HepG2 (cell line): ENCODE data around the gene EEF1AKMT1. TPM values are rescaled to one million over a fixed set of nuclear protein-coding genes. Genes with fewer than 3 reads are reported as not detected.
A peak's percentile ranks its signal among the peaks of the same experiment; 100 is the strongest.

Experiments
- CCAR2 ChIP-seq: fragments of 200-400 bp; formaldehyde crosslinking; optimal IDR thresholded peaks from 2 replicates; pipeline ENCODE3; 2018; ENCODE audit warnings: low read depth, mild to moderate bottlenecking, low read length, moderate library complexity
- CCDC6 ChIP-seq: sonication (generic); formaldehyde crosslinking; IDR thresholded peaks from 2 replicates; pipeline ENCODE4 v1.8.1; 2022; ENCODE audit warnings: mild to moderate bottlenecking, missing genetic modification reagents, moderate library complexity
- CHCHD3 ChIP-seq: sonication (generic); formaldehyde crosslinking; IDR thresholded peaks from 2 replicates; pipeline ENCODE4 v1.8.0; 2022; ENCODE audit warnings: mild to moderate bottlenecking, missing genetic modification reagents, moderate library complexity
- DDIT3 ChIP-seq: sonication (generic); formaldehyde crosslinking; IDR thresholded peaks from 2 replicates; pipeline ENCODE4 v1.4.0; 2020; ENCODE audit warnings: mild to moderate bottlenecking, missing genetic modification reagents
- EEA1 ChIP-seq: sonication (generic); formaldehyde crosslinking; IDR thresholded peaks from 2 replicates; pipeline ENCODE4 v1.5.1; 2020; ENCODE audit warnings: mild to moderate bottlenecking, missing genetic modification reagents, borderline replicate concordance
- FOXK2 ChIP-seq: fragments of 450-650 bp; IDR thresholded peaks from 2 replicates; pipeline ENCODE4 v1.6.1; 2016
- GATA4 ChIP-seq: sonication (generic); IDR thresholded peaks from 2 replicates; pipeline ENCODE4 v1.6.1; 2016; ENCODE audit warnings: antibody characterized with exemption, low read depth, borderline replicate concordance
- HHEX ChIP-seq: IDR thresholded peaks from 2 replicates; pipeline ENCODE4 v1.6.1; 2016; ENCODE audit warnings: control low read depth
- HMGA1 ChIP-seq: sonication (generic); formaldehyde crosslinking; conservative IDR thresholded peaks from 2 replicates; pipeline ENCODE4 v1.4.0; 2020; ENCODE audit warnings: missing genetic modification reagents
- JUNB ChIP-seq: sonication (generic); formaldehyde crosslinking; IDR thresholded peaks from 2 replicates; pipeline ENCODE4 v1.8.0; 2022; ENCODE audit warnings: missing genetic modification reagents, mild to moderate bottlenecking, borderline replicate concordance
- NKX3-1 ChIP-seq: sonication (generic); formaldehyde crosslinking; IDR thresholded peaks from 2 replicates; pipeline ENCODE4 v1.5.0; 2020; ENCODE audit warnings: missing genetic modification reagents
- TEAD2 ChIP-seq: sonication (generic); formaldehyde crosslinking; IDR thresholded peaks from 2 replicates; pipeline ENCODE4 v1.9.0; 2021; ENCODE audit warnings: missing genetic modification reagents
- ZBTB8A ChIP-seq: sonication (generic); formaldehyde crosslinking; IDR thresholded peaks from 2 replicates; pipeline ENCODE4 v1.4.0; 2020; ENCODE audit warnings: mild to moderate bottlenecking, low read depth, missing genetic modification reagents, borderline replicate concordance
- ZFP62 ChIP-seq: sonication (generic); formaldehyde crosslinking; IDR thresholded peaks from 2 replicates; pipeline ENCODE4 v1.4.0; 2020; ENCODE audit warnings: missing genetic modification reagents
- ZFYVE20 ChIP-seq: sonication (generic); formaldehyde crosslinking; IDR thresholded peaks from 2 replicates; pipeline ENCODE4 v1.8.0; 2023; ENCODE audit warnings: low read depth, mild to moderate bottlenecking, moderate library complexity, missing genetic modification reagents, borderline replicate concordance
- ZNF207 ChIP-seq: fragments of 450-650 bp; IDR thresholded peaks from 2 replicates; pipeline ENCODE4 v1.6.1; 2016; ENCODE audit warnings: antibody characterized with exemption, borderline replicate concordance
- ZNF496 ChIP-seq: sonication (generic); formaldehyde crosslinking; IDR thresholded peaks from 2 replicates; pipeline ENCODE4 v1.8.1; 2023; ENCODE audit warnings: mild to moderate bottlenecking, moderate library complexity, missing genetic modification reagents; ENCODE audit not compliant: insufficient replicate concordance
- ZNF564 ChIP-seq: sonication (generic); formaldehyde crosslinking; IDR thresholded peaks from 2 replicates; pipeline ENCODE4 v1.8.1; 2023; ENCODE audit warnings: mild to moderate bottlenecking, missing genetic modification reagents
- ZNF678 ChIP-seq: sonication (generic); formaldehyde crosslinking; IDR thresholded peaks from 2 replicates; pipeline ENCODE4 v1.4.0; 2020; ENCODE audit warnings: mild to moderate bottlenecking, missing genetic modification reagents
- ZNF747 ChIP-seq: sonication (generic); formaldehyde crosslinking; IDR thresholded peaks from 2 replicates; pipeline ENCODE4 v1.8.1; 2023; ENCODE audit warnings: missing genetic modification reagents, mild to moderate bottlenecking, borderline replicate concordance
- ZSCAN31 ChIP-seq: sonication (generic); formaldehyde crosslinking; IDR thresholded peaks from 2 replicates; pipeline ENCODE4 v1.5.0; 2020; ENCODE audit warnings: low read depth, mild to moderate bottlenecking, missing genetic modification reagents
- polyA plus RNA-seq, 8 experiments: library from polyadenylated mRNA; depleted of rRNA in 3 of 8; stranded (reverse) in 7 of 8; unstranded in 1 of 8; fragments of >200 nt; fragmentation: Illumina TruSeq in 4 of 8; extraction: Trizol in 4 of 8; gene quantifications; 2 replicates each; pipeline versions ENCODE4 v1.2.1 to v1.2.3, GENCODE V29; 2011 to 2016; ENCODE audit warnings: low read depth in 4 of 8, missing spikeins in 1 of 8, mixed read lengths in 1 of 8; ENCODE audit not compliant: insufficient read depth in 1 of 8
- total RNA-seq, 5 experiments: library from RNA; depleted of rRNA; stranded (reverse); fragments of >200 nt; fragmentation: Illumina TruSeq; extraction: Trizol; gene quantifications; 2 replicates each; pipeline ENCODE4 v1.2.3, GENCODE V29; 2016; ENCODE audit warnings: low read depth in 1 of 5
- TF ChIP-seq, protein P1 (sequence below): sonication (generic); formaldehyde crosslinking; IDR thresholded peaks from 2 replicates; pipeline ENCODE4 v1.9.0; 2021; ENCODE audit warnings: mild to moderate bottlenecking, missing genetic modification reagents
- TF ChIP-seq, protein P2 (sequence below): IDR thresholded peaks from 2 replicates; pipeline ENCODE4 v1.6.1; 2016; ENCODE audit warnings: mild to moderate bottlenecking

Gene EEF1AKMT1
- total and polyA plus RNA-seq, 2 of the 13 experiments (the other 11 are each of a cell fraction or from before 2014, with no cell fraction given), result 6.0 to 16.1 TPM

DNA sequence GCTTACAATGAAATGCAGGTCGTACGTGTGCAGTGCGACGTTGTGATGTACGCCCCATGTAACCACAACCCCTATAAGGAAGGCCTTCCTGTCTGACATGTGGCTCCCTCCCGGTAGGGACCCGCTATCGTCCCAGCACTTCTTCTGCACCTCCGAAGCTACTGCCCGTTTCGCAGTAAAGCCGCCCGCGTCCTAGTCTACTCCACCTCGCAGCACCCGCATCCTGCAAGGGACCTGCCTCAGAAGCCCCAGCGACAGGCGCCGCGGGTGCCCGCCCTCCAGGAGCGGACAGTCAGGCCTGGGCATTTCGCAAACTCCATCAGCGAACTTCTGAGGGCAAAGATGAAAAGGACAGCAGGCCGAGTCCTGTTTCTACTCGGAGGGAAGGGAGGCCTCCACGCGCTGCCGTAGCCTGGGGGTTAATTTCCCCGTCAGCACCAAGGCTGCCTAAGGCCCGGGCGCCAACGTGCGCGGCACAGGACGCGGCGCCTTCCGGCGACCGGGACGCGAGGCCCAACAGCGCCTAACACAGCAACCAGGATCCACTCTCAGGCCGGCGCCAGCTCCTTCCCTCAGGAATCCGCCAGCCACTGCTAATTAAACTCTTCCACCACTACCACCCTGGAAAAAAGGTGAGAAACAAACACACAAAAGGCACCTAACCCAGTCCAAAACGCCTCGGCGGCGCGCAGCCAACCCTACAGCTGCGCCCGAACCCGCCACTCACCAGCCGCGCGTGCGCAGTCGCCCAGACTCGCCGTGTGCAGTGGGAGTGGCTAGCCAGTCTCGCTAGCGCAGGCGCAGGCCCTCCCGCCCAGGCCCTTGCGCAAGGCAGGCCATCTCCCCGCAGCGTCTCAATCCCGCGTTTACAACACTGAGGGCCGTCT is at the start of gene EEF1AKMT1 (continued):
- TF ChIP-seq, protein P1, sequence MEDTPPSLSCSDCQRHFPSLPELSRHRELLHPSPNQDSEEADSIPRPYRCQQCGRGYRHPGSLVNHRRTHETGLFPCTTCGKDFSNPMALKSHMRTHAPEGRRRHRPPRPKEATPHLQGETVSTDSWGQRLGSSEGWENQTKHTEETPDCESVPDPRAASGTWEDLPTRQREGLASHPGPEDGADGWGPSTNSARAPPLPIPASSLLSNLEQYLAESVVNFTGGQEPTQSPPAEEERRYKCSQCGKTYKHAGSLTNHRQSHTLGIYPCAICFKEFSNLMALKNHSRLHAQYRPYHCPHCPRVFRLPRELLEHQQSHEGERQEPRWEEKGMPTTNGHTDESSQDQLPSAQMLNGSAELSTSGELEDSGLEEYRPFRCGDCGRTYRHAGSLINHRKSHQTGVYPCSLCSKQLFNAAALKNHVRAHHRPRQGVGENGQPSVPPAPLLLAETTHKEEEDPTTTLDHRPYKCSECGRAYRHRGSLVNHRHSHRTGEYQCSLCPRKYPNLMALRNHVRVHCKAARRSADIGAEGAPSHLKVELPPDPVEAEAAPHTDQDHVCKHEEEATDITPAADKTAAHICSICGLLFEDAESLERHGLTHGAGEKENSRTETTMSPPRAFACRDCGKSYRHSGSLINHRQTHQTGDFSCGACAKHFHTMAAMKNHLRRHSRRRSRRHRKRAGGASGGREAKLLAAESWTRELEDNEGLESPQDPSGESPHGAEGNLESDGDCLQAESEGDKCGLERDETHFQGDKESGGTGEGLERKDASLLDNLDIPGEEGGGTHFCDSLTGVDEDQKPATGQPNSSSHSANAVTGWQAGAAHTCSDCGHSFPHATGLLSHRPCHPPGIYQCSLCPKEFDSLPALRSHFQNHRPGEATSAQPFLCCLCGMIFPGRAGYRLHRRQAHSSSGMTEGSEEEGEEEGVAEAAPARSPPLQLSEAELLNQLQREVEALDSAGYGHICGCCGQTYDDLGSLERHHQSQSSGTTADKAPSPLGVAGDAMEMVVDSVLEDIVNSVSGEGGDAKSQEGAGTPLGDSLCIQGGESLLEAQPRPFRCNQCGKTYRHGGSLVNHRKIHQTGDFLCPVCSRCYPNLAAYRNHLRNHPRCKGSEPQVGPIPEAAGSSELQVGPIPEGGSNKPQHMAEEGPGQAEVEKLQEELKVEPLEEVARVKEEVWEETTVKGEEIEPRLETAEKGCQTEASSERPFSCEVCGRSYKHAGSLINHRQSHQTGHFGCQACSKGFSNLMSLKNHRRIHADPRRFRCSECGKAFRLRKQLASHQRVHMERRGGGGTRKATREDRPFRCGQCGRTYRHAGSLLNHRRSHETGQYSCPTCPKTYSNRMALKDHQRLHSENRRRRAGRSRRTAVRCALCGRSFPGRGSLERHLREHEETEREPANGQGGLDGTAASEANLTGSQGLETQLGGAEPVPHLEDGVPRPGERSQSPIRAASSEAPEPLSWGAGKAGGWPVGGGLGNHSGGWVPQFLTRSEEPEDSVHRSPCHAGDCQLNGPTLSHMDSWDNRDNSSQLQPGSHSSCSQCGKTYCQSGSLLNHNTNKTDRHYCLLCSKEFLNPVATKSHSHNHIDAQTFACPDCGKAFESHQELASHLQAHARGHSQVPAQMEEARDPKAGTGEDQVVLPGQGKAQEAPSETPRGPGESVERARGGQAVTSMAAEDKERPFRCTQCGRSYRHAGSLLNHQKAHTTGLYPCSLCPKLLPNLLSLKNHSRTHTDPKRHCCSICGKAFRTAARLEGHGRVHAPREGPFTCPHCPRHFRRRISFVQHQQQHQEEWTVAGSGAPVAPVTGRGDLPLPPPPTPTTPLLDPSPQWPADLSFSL (CRISPR knock-in tag), result no peak
- no peak for TF ChIP-seq HHEX (CRISPR knock-in tag)
- TF ChIP-seq HMGA1 (CRISPR knock-in tag), result no peak
- no peak for TF ChIP-seq DDIT3 (CRISPR knock-in tag)
- TF ChIP-seq ZFP62 (CRISPR knock-in tag), result no peak
- no peak for TF ChIP-seq TEAD2 (CRISPR knock-in tag)
- peak; percentile 74 for TF ChIP-seq NKX3-1
- peak; percentile 85 for TF ChIP-seq CCDC6 (CRISPR knock-in tag)
- TF ChIP-seq JUNB (CRISPR knock-in tag), result no peak
- TF ChIP-seq, protein P2, sequence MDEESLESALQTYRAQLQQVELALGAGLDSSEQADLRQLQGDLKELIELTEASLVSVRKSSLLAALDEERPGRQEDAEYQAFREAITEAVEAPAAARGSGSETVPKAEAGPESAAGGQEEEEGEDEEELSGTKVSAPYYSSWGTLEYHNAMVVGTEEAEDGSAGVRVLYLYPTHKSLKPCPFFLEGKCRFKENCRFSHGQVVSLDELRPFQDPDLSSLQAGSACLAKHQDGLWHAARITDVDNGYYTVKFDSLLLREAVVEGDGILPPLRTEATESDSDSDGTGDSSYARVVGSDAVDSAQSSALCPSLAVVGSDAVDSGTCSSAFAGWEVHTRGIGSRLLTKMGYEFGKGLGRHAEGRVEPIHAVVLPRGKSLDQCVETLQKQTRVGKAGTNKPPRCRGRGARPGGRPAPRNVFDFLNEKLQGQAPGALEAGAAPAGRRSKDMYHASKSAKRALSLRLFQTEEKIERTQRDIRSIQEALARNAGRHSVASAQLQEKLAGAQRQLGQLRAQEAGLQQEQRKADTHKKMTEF (CRISPR knock-in tag), result peak; percentile 78
- TF ChIP-seq ZNF678 (CRISPR knock-in tag), result 0 out of 2 replicates have a peak, but pooled peaks have one; percentile 73
- peak; percentile 95; the same call in 1 of the 2 replicates for TF ChIP-seq EEA1
- TF ChIP-seq ZBTB8A, result no peak
- TF ChIP-seq ZNF496 (CRISPR knock-in tag), result no peak
- no peak for TF ChIP-seq FOXK2
- no peak for TF ChIP-seq ZNF207
- TF ChIP-seq ZSCAN31 (CRISPR knock-in tag), result peak; percentile 85
- TF ChIP-seq ZNF747, result 0 out of 2 replicates have a peak, but pooled peaks have one; percentile 29
- peak; percentile 96 for TF ChIP-seq ZNF564 (CRISPR knock-in tag)
- no peak for TF ChIP-seq ZFYVE20 (CRISPR knock-in tag)
- TF ChIP-seq CHCHD3 (CRISPR knock-in tag), result 0 out of 2 replicates have a peak, but pooled peaks have one; percentile 40
- no peak for TF ChIP-seq GATA4
- TF ChIP-seq CCAR2, result no peak
